A549 (cell line): ENCODE results near the gene HOXB7. TPM values are rescaled to one million over a fixed set of nuclear protein-coding genes. Genes with fewer than 3 reads are reported as not detected.

ENCODE experiments used
- ATOH8 ChIP-seq: fragments of 250-450 bp; sonication (Bioruptor Pico); IDR thresholded peaks from 2 replicates; pipeline ENCODE4 v1.5.0; 2020; ENCODE audit warnings: low read depth, mild to moderate bottlenecking, moderate library complexity
- BHLHE40 ChIP-seq: IDR thresholded peaks from 2 replicates; pipeline ENCODE4 v1.6.1; 2012; ENCODE audit warnings: low read depth, low read length, inconsistent platforms
- CBX8 ChIP-seq: fragments of 200-600 bp; sonication (generic); IDR thresholded peaks from 2 replicates; pipeline ENCODE4 v1.6.1; 2016
- CTCF ChIP-seq: fragments of >200 bp; sonication (Bioruptor Twin); formaldehyde crosslinking; IDR thresholded peaks from 3 replicates; pipeline ENCODE4 v1.5.1; 2016
- EHF ChIP-seq: fragments of 250-450 bp; sonication (Bioruptor Pico); IDR thresholded peaks from 2 replicates; pipeline ENCODE4 v1.5.0; 2020; ENCODE audit warnings: mild to moderate bottlenecking
- EHMT2 ChIP-seq: fragments of 200-600 bp; sonication (generic); IDR thresholded peaks from 2 replicates; pipeline ENCODE4 v1.6.1; 2016; ENCODE audit warnings: antibody characterized with exemption, low read depth, mild to moderate bottlenecking, moderate library complexity
- ESRRA ChIP-seq: fragments of 150-350 bp; IDR thresholded peaks from 2 replicates; pipeline ENCODE4 v1.6.1; 2014; ENCODE audit warnings: mild to moderate bottlenecking, low read length, borderline replicate concordance
- FOSL2 ChIP-seq, 2 experiments: fragments of 450-650 bp in 1 of 2; fragments of >200 bp in 1 of 2; sonication (Bioruptor Twin) in 1 of 2; formaldehyde crosslinking; IDR thresholded peaks; 2 replicates each; pipeline versions ENCODE4 v1.5.0 to v1.6.1; 2016 to 2020; ENCODE audit warnings: mild to moderate bottlenecking in 1 of 2, moderate library complexity in 1 of 2
- FOXS1 ChIP-seq: fragments of 250-450 bp; sonication (Bioruptor Pico); IDR thresholded peaks from 2 replicates; pipeline ENCODE4 v1.5.0; 2020; ENCODE audit warnings: mild to moderate bottlenecking, moderate library complexity
- HEYL ChIP-seq: fragments of 250-450 bp; sonication (Bioruptor Pico); IDR thresholded peaks from 2 replicates; pipeline ENCODE4 v1.8.0; 2021; ENCODE audit warnings: mild to moderate bottlenecking, moderate library complexity
- HOXA7 ChIP-seq: fragments of 250-450 bp; sonication (Bioruptor Pico); IDR thresholded peaks from 2 replicates; pipeline ENCODE4 v1.5.0; 2020; ENCODE audit warnings: mild to moderate bottlenecking, moderate library complexity
- HOXB5 ChIP-seq: fragments of 250-450 bp; sonication (Bioruptor Pico); IDR thresholded peaks from 2 replicates; pipeline ENCODE4 v1.5.0; 2020; ENCODE audit warnings: mild to moderate bottlenecking, moderate library complexity
- JUNB ChIP-seq: fragments of >200 bp; sonication (Bioruptor Twin); formaldehyde crosslinking; IDR thresholded peaks from 2 replicates; pipeline ENCODE4 v1.6.1; 2016
- NPAS2 ChIP-seq: fragments of 250-450 bp; sonication (Bioruptor Pico); IDR thresholded peaks from 2 replicates; pipeline ENCODE4 v1.8.0; 2022; ENCODE audit warnings: mild to moderate bottlenecking, moderate library complexity, borderline replicate concordance
- PBX3 ChIP-seq: IDR thresholded peaks from 2 replicates; pipeline ENCODE4 v1.6.1; 2012
- PHF8 ChIP-seq: fragments of 200-600 bp; sonication (generic); IDR thresholded peaks from 2 replicates; pipeline ENCODE4 v1.6.1; 2016; ENCODE audit warnings: low read depth, mild to moderate bottlenecking, antibody characterized with exemption, moderate library complexity, borderline replicate concordance
- RARB ChIP-seq: fragments of 250-450 bp; sonication (Bioruptor Pico); IDR thresholded peaks from 2 replicates; pipeline ENCODE4 v1.8.0; 2021; ENCODE audit warnings: mild to moderate bottlenecking, moderate library complexity
- RCOR1 ChIP-seq: fragments of 150-350 bp; IDR thresholded peaks from 2 replicates; pipeline ENCODE4 v1.6.1; 2014; ENCODE audit warnings: antibody characterized with exemption, low read length, low read depth
- RFX5 ChIP-seq: fragments of 450-650 bp; IDR thresholded peaks from 2 replicates; pipeline ENCODE4 v1.7.1; 2014; ENCODE audit warnings: antibody characterized with exemption, mild to moderate bottlenecking, moderate library complexity
- RNF2 ChIP-seq: fragments of 200-600 bp; sonication (generic); IDR thresholded peaks from 2 replicates; pipeline ENCODE4 v1.6.1; 2016; ENCODE audit warnings: low read depth, mild to moderate bottlenecking, antibody characterized with exemption, moderate library complexity, borderline replicate concordance
- SREBF2 ChIP-seq: fragments of 450-650 bp; IDR thresholded peaks from 2 replicates; pipeline ENCODE4 v1.6.1; 2014; ENCODE audit warnings: mild to moderate bottlenecking, moderate library complexity
- TFCP2L1 ChIP-seq: fragments of 250-450 bp; sonication (Bioruptor Pico); IDR thresholded peaks from 2 replicates; pipeline ENCODE4 v1.5.0; 2021; ENCODE audit warnings: mild to moderate bottlenecking
- USF2 ChIP-seq: fragments of 450-650 bp; IDR thresholded peaks from 2 replicates; pipeline ENCODE4 v1.6.1; 2014; ENCODE audit warnings: antibody characterized with exemption
- ZC3H11A ChIP-seq: fragments of 450-650 bp; IDR thresholded peaks from 2 replicates; pipeline ENCODE4 v1.6.1; 2014; ENCODE audit warnings: antibody characterized with exemption, mild to moderate bottlenecking
- polyA plus RNA-seq, 4 experiments: library from polyadenylated mRNA; depleted of rRNA in 3 of 4; stranded (reverse); fragments of >200 nt; fragmentation: RNase III in 1 of 4; extraction: RNeasy Plus Mini Kit Qiagen cat#74134 plus additional on column Dnase treatment in 1 of 4; gene quantifications; 2 replicates in 3 of 4; 3 replicates in 1 of 4; pipeline ENCODE4 v1.2.3, GENCODE V29; 2011 to 2017

Gene HOXB7
- polyA plus RNA-seq, 2 of the 4 experiments (the other 2 are of a cell fraction) = 22.3 to 32.3 TPM

GRCh38 chr17:48613862-48614694, 3.3 kb upstream of the HOXB7 start (continued):
- TF ChIP-seq CTCF (no peak), CBX8 (no peak), EHF (CRISPR knock-in tag) (no peak), HOXA7 (CRISPR knock-in tag) (no peak), ATOH8 (CRISPR knock-in tag) (no peak), BHLHE40 (no peak), EHMT2 (no peak), FOXS1 (CRISPR knock-in tag) (no peak), HEYL (CRISPR knock-in tag) (no peak), RNF2 (0 out of 2 replicates have a peak, but pooled peaks have one; percentile 56), ZC3H11A (no peak), JUNB (no peak), RFX5 (no peak), ESRRA (no peak), PBX3 (no peak), USF2 (no peak), RCOR1 (no peak), FOSL2 (IDR thresholded peaks at IDR 0.05) (no peak), FOSL2 (CRISPR knock-in tag; IDR thresholded peaks at IDR 0.05) (no peak), SREBF2 (no peak), NPAS2 (CRISPR knock-in tag) (no peak), HOXB5 (no peak), RARB (CRISPR knock-in tag) (no peak), TFCP2L1 (CRISPR knock-in tag) (no peak), PHF8 (no peak; the same call in 1 of the 2 replicates)
